HG03175 (cell line): ENCODE measurements around the gene GEN1.

Source experiments
- ATAC-seq: cut with Tn5 transposase; IDR thresholded peaks from one replicate; pipeline ENCODE4 v1.9.1; 2021; ENCODE audit warnings: mild to moderate bottlenecking, moderate library complexity; ENCODE audit not compliant: unreplicated experiment

GEN1 gene

GRCh38 chr2:17752246-17752645 is 1.7 kb upstream of the GEN1 start:
- peak; percentile 19 for ATAC-seq

GRCh38 chr2:17752892-17753802 is 791 bp upstream of the GEN1 start:
- peak; percentile 33 for ATAC-seq

DNA sequence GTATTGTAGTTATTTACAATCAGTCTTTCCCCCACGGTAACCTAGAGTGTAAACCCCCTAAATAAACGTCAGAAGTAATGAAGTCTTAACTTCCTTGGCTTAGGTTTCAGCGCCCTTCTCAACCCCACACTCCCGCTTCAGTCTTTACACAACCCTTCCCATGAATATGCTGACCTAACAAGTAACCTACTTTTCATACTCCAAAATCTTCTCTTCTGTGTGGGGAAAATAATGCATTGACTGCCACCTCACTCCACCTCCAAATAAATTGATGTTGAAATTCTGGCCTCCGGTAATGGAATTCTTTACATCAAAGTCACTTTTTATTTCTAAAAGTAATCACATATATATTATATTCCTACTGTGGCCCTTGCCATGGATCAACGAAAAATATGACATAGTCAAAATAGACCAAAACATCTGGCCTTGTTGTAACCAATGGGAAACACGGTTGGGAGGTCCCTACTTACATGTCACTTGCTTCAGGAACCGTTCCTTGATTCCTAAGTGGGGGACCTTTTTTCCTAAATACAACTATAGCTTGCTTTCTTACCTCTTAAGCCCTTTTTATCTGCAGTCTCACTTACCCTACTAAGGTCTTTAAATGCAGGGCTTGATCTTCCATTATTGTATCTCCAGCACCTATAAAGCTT is 961 bp downstream of the GEN1 start:
- ATAC-seq, result no peak

- no peak for ATAC-seq
Observed at GRCh38 chr2:17756668-17757067, 2.7 kb downstream of the GEN1 start.

DNA sequence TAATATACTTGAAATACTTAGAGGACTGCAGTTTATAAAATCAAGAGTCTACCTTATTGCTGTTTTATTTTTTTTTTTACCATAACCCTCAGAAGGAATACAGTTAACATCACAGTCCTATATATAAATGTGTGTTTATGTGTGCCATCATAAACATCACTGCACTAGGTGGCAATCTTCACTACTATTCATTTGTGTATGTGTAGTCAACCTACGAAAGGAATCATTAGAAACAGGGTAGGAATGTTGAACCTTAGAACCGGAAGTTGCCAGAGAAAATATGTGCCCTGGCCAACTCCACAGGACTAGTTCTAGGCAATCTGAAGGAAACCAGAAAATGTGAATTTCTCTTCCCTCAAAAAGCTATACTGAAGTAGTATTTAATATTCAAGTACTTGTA is 3.4 kb downstream of the GEN1 start:
- no peak for ATAC-seq

GRCh38 chr2:17758118-17758517 is 4.2 kb downstream of the GEN1 start:
- ATAC-seq, result no peak

- no peak for ATAC-seq
Observed at GRCh38 chr2:17759805-17760204, 5.9 kb downstream of the GEN1 start.

DNA sequence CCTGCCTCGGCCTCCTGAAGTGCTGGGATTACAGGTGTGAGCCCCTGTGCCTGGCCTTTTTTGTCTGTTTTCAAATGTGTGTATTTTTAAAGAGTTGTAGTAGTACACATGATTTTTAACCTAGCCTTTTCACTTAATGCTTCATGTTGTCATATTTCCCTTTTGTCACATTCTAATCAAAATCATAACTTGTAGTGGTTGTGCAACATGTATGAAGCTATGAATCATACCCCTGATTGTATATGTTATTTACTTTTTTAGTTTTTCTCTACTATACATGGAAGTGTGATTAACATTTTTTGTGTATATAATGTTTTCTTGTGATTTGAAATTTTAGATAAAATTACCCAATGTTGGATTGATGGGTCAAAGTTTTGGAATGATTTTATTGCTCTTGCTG is 8.5 kb downstream of the GEN1 start:
- ATAC-seq, result no peak

GRCh38 chr2:17763641-17764333 is 9.8 kb downstream of the GEN1 start:
- no peak for ATAC-seq

GRCh38 chr2:17765398-17765797 is 11.5 kb downstream of the GEN1 start:
- no peak for ATAC-seq

- no peak for ATAC-seq
Observed at GRCh38 chr2:17768894-17769293, 15.0 kb downstream of the GEN1 start.

DNA sequence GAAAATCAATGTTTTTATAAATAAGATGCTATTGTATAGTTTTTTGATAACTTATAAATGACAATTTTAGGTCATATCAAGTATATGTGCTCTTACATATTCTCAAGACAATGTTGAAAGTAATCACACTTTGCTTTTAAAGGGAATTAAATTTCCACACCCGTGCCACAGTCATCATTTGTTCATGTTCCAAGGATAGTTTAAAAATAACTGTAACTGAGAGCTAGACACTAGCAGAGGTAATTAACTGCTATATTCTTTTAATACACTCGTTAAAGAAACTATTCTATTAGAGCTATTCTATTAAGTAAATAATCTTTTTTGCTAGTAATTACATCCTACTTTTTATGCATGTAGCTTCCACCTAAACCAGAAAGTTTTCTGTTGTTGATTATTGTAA is 18.0 kb downstream of the GEN1 start:
- ATAC-seq, result no peak

DNA sequence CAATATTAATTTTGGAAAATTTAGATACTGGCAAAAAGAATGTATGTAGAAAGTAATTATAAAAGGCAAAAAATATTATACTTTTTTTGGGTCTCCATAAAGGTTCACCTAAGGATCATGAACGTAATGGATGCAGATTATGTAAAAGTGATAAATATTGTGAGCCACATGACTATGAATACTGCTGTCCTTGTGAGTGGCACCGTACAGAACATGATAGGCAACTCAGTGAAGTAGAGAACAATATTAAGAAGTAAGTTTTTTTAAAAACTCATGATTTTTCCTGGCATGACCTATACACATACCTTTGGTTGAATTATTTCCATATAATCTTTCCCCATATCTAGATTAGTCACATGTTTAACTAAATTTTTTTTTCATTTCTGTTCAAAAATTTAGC is 18.6 kb downstream of the GEN1 start:
- ATAC-seq, result no peak

DNA sequence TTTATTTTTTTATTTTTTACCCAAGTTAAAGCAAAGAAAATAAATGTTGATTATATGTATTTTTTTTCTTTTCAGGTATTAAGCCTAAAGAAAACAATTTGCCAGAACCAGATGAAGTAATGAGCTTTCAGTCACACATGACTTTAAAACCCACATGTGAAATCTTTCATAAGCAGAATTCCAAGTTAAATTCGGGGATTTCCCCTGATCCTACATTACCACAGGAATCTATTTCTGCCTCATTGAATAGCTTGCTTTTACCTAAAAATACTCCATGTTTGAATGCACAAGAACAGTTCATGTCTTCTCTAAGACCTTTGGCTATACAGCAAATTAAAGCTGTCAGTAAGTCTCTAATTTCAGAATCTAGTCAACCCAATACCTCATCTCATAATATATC is 26.6 kb downstream of the GEN1 start:
- no peak for ATAC-seq

DNA sequence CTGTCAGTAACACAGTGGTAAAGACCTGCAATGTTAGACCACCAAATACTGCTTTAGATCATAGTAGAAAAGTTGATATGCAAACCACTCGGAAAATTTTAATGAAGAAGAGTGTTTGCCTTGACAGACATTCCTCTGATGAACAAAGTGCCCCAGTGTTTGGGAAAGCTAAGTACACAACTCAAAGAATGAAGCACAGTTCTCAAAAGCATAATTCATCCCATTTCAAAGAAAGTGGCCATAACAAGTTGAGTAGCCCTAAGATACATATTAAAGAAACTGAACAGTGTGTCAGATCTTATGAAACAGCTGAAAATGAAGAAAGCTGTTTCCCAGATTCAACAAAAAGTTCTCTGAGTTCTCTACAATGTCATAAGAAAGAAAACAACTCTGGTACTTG is 27.5 kb downstream of the GEN1 start:
- no peak for ATAC-seq

GRCh38 chr2:17786727-17787126 is 32.8 kb downstream of the GEN1 start:
- no peak for ATAC-seq

DNA sequence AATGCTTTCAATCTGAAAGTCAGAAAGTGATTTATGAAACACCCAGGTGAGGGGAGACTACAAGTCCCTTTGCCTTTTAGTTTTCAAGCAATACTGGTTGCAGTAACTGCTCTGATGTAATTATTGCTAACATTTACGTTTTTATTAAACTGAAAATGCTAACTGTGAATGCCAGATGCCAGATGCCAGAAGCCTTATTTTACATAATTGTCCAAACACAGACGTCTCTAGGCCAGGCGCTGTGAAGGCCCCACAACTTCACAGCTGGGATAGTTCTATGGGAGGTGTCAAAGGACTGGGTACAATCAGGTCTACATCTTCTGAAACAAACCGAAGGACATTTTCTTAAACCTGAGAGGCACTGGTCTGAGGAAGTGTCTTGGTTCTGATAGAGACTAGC is 34.8 kb downstream of the GEN1 start:
- no peak for ATAC-seq

- ATAC-seq, result no peak
Observed at GRCh38 chr2:17790536-17790935, 36.6 kb downstream of the GEN1 start.

DNA sequence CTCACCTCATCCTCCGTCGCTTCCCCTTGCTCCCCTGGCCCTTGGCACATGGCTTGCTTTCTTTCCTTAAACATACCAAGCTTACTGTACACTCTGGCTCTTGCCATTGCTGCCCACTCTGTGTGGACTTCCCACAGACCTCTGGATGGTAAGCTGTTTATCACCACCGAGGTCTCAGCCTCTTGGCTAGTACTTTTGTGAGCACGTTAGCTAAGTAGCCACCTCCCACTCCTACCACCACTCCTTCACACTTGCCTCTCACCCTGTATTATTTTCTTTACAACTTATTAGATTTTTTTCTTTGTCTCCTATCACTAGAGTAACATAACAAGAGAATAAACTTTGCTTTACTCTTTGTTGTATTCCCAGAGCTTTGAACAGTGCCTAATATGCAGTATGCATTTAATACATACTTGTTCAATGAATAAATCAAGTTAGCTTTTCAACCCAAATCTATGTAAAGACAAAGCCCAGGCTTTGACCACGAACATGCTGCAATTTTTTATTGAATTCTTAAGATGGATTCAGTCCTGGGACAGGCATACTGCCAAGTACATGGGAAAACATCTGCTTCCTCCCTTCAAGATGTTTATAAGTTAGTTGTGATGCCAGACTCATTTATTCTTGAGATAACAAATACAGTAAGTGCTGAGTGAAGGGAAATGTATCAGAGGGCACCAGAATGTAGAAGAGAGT is 37.3 kb downstream of the GEN1 start:
- no peak for ATAC-seq

DNA sequence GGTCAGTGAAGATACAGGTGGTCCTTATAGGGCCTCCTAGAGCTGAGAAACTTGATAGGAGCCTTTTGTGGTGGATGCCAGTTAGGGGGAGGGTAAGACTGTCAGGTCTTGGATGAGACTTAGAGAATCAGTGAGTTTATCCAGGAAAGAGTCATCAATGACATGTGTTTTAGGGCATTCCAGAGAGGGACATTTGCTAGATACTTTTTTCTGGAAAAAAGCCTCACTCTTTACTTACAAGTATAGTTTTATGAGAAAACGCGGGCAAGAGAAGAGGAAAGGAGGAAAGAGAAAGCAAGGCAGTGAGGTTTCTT is 37.8 kb downstream of the GEN1 start:
- ATAC-seq, result no peak

- ATAC-seq, result peak; percentile 55
Observed at GRCh38 chr2:17792515-17792914, 38.6 kb downstream of the GEN1 start.
